Activated CD8-positive, alpha-beta T cell treated with anti-CD3 and anti-CD28 coated beads, Interleukin-2, amount 10 ng/mL, durations not matched to agents 7 days and 5 days (primary cell): ENCODE measurements around the gene PQBP1. TPM values are rescaled to one million over a fixed set of nuclear protein-coding genes. Genes with fewer than 3 reads are reported as not detected.

Experiments
- ATAC-seq: fragments of 150-1000 bp; cut with Tn5 transposase; one replicate; pipeline ENCODE4 v1.10.0; 2021; ENCODE audit warnings: moderate library complexity
- CTCF ChIA-PET: fragments of 350-600 bp; sonication (Branson Sonifier 250); formaldehyde crosslinking; loops from one replicate; lab custom pipeline; 2021; ENCODE audit warnings: antibody characterized with exemption; lab: Charles Lee
- POLR2A ChIA-PET: fragments of 350-600 bp; sonication (Branson Sonifier 250); formaldehyde crosslinking; loops from one replicate; lab custom pipeline; 2021; ENCODE audit warnings: antibody characterized with exemption; lab: Charles Lee
- DNase-seq: peaks from one replicate; pipeline ENCODE4 v3.0.0-alpha.2; 2020
- H3K27ac Mint-ChIP-seq: one replicate; pipeline ENCODE4 v1.8.0; 2021; ENCODE audit warnings: mild to moderate bottlenecking, mixed read lengths
- H3K27me3 Mint-ChIP-seq: one replicate; pipeline ENCODE4 v1.8.0; 2021; ENCODE audit warnings: low read depth, mixed read lengths
- H3K36me3 Mint-ChIP-seq: one replicate; pipeline ENCODE4 v1.8.0; 2021; ENCODE audit warnings: low read depth, mixed read lengths
- H3K4me1 Mint-ChIP-seq: one replicate; pipeline ENCODE4 v1.8.0; 2021; ENCODE audit warnings: low read depth, mixed read lengths
- H3K4me3 Mint-ChIP-seq: one replicate; pipeline ENCODE4 v1.8.0; 2021; ENCODE audit warnings: mild to moderate bottlenecking, mixed read lengths
- H3K9me3 Mint-ChIP-seq: one replicate; pipeline ENCODE4 v1.8.0; 2022; ENCODE audit warnings: mixed read lengths; ENCODE audit not compliant: insufficient read depth
- total RNA-seq, 2 experiments: library from RNA; stranded (reverse); gene quantifications; one replicate each; pipeline ENCODE4 v1.2.3, GENCODE V29; 2021

Gene PQBP1
- total RNA-seq, 2 experiments from 2014 or later = 63.9 to 70.8 TPM

DNA sequence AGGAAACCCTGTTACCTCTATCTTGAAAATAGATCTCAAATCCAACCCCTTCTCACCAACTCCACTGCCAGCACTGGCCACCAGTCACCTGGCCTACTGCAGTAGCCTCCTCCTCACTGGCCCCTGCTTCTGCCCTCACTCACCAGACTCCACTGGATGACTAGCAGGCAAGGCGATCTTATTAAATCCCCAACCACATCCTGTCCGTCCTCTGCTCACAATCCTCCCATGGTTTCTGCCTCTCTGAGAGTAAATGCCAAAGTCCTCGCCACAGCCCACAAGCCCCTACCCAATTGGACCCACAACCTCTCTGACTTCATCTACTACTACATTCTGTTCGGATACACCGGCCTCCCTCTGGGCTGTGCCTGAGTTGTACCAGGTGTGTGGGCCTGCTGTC is 26.5 kb downstream of the PQBP1 start:
- DNase-seq (no peak), ATAC-seq (no peak)
- H3K27ac Mint-ChIP-seq = peak overlapping the region; percentile 64

GRCh38 chrX:48927123-48927522 is 29.4 kb downstream of the PQBP1 start:
- Mint-ChIP-seq H3K36me3 (peaks cover 31% of the 10 kb centered on the region), H3K27ac (no peak overlapping the region), H3K27me3 (no peaks in the 10 kb centered on the region), H3K4me3 (no peak overlapping the region), H3K9me3 (no peaks in the 10 kb centered on the region), H3K4me1 (peaks cover 15% of the 10 kb centered on the region)
- ATAC-seq (no peak), DNase-seq (no peak)
- ChIA-PET POLR2A (interaction anchor here (1.5 kb wide), 1 partner anchor 9 kb away, joined by 6 read pairs; no protein-coding TSS in a partner anchor), CTCF (interaction anchor here (1.1 to 1.2 kb wide), 3 partner anchors 11 to 279 kb away, joined by 3 to 4 read pairs (median 3); no protein-coding TSS in a partner anchor)

More for the DNA sequence above, 26.5 kb downstream of the PQBP1 start:
- ChIA-PET CTCF (interaction anchor here (1.8 kb wide), 1 partner anchor 15 kb away, joined by 4 read pairs; no protein-coding TSS in a partner anchor), POLR2A (interaction anchor here (0.9 to 1.3 kb wide), 2 partner anchors 13 to 16 kb away, joined by 3 to 7 read pairs; no protein-coding TSS in a partner anchor)
- H3K36me3 Mint-ChIP-seq = peaks cover 29% of the 10 kb centered on the region
- no peaks in the 10 kb centered on the region for H3K27me3 Mint-ChIP-seq
- peaks cover 38% of the 10 kb centered on the region for H3K4me1 Mint-ChIP-seq
- H3K4me3 Mint-ChIP-seq = no peak overlapping the region
- no peaks in the 10 kb centered on the region for H3K9me3 Mint-ChIP-seq

- ChIA-PET POLR2A (interaction anchor here (1.5 kb wide), 1 partner anchor 9 kb away, joined by 6 read pairs; no protein-coding TSS in a partner anchor), CTCF (interaction anchor here (1.1 to 1.2 kb wide), 2 partner anchors 18 to 279 kb away, joined by 3 read pairs; no protein-coding TSS in a partner anchor)
- H3K27me3 Mint-ChIP-seq = no peaks in the 10 kb centered on the region
- H3K36me3 Mint-ChIP-seq = peaks cover 30% of the 10 kb centered on the region
- DNase-seq (no peak), ATAC-seq (no peak)
- H3K9me3 Mint-ChIP-seq = no peaks in the 10 kb centered on the region
- H3K27ac Mint-ChIP-seq = no peak overlapping the region
- H3K4me1 Mint-ChIP-seq = peaks cover 15% of the 10 kb centered on the region
- no peak overlapping the region for H3K4me3 Mint-ChIP-seq
Observed at GRCh38 chrX:48927736-48928382, 30.1 kb downstream of the PQBP1 start.

- H3K36me3 Mint-ChIP-seq = peaks cover 48% of the 10 kb centered on the region
- ATAC-seq (no peak), DNase-seq (no peak)
- no peaks in the 10 kb centered on the region for H3K9me3 Mint-ChIP-seq
- POLR2A ChIA-PET = interaction anchor here (2.2 kb wide), 1 partner anchor 14 kb away, joined by 5 read pairs; no protein-coding TSS in a partner anchor
- H3K27ac Mint-ChIP-seq = peak overlapping the region; percentile 16
- peaks cover 48% of the 10 kb centered on the region for H3K4me1 Mint-ChIP-seq
- H3K27me3 Mint-ChIP-seq = no peaks in the 10 kb centered on the region
- CTCF ChIA-PET = no interaction called here
- H3K4me3 Mint-ChIP-seq = no peak overlapping the region
Observed at GRCh38 chrX:48933757-48934156, 36.0 kb downstream of the PQBP1 start.

GRCh38 chrX:48934581-48935300 is 37.0 kb downstream of the PQBP1 start:
- POLR2A ChIA-PET = interaction anchor here (2.2 kb wide), 1 partner anchor 15 kb away, joined by 5 read pairs; no protein-coding TSS in a partner anchor
- H3K4me1 Mint-ChIP-seq = peaks cover 58% of the 10 kb centered on the region

DNA sequence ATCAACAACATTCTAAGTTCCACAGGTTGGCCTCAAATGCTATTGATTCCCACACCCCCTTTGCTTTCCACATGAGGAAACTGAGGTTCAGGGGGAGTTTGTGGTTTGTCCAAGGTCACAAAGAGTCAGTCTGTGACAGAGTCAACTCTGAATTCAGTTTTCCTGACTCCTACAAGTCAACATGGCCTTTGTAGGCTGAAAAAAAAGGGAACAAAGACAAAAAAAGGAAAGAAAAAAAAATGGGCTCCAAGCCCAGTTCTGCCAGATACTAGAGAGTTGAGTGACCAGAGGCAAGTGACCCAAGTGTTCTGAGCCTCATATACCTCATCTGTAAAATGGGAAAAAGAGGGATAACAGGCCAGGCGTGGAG is 37.6 kb downstream of the PQBP1 start:
- no peaks in the 10 kb centered on the region for H3K9me3 Mint-ChIP-seq

More at GRCh38 chrX:48934581-48935300, 37.0 kb downstream of the PQBP1 start:
- Mint-ChIP-seq H3K27me3 (no peaks in the 10 kb centered on the region), H3K27ac (no peak overlapping the region), H3K36me3 (peaks cover 48% of the 10 kb centered on the region), H3K9me3 (no peaks in the 10 kb centered on the region), H3K4me3 (no peak overlapping the region)
- CTCF ChIA-PET = no interaction called here
- ATAC-seq (no peak), DNase-seq (no peak)

DNA sequence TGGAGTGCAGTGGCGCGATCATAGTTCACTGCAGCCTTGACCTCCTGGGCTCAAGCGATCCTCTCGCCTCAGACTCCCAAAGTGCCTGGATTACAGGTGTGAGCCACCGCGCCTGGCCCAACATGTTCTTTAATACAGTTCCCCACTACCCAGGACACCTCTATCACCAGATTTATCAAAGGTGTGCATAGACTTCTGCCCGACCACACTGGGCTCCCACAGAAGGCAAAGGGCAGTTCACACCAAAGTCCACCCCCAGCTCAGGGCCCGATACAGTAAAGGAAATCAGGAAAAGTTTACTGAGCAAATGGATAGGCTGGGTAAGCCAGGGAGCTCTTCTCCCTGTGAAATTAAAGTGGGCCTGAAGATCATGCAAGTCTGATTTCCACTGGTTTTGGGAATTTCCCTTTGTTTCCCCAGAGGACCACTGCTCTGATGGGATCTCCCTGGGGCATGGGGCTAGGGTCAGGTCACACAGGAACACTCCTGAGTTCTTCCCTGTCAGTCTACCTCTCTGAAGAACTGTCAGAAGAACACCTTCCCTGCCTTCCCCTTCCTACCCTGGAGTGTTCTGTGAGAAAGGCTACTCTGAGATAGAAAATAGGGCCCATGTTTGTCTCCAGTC is 38.8 kb downstream of the PQBP1 start:
- Mint-ChIP-seq H3K4me1 (peaks cover 74% of the 10 kb centered on the region), H3K27ac (peak overlapping the region; percentile 88), H3K36me3 (peaks cover 50% of the 10 kb centered on the region), H3K27me3 (no peaks in the 10 kb centered on the region), H3K4me3 (no peak overlapping the region), H3K9me3 (no peaks in the 10 kb centered on the region)
- DNase-seq = no peak
- CTCF ChIA-PET = interaction anchor here (0.8 to 3.0 kb wide), 8 partner anchors 10 to 288 kb away, joined by 3 to 23 read pairs (median 4); partner anchors contain the start of gene HDAC6
- ATAC-seq = no peak
- POLR2A ChIA-PET = interaction anchor here (0.6 to 7.2 kb wide), 11 partner anchors 9 to 1100 kb away, joined by 3 to 126 read pairs (median 3); partner anchors contain the start of genes GRIPAP1, PIM2, PQBP1 and SLC35A2

More for the DNA sequence above, 37.6 kb downstream of the PQBP1 start:
- peaks cover 48% of the 10 kb centered on the region for H3K36me3 Mint-ChIP-seq
- peaks cover 63% of the 10 kb centered on the region for H3K4me1 Mint-ChIP-seq
- CTCF ChIA-PET = no interaction called here
- ATAC-seq (no peak), DNase-seq (no peak)
- no peak overlapping the region for H3K27ac Mint-ChIP-seq
- POLR2A ChIA-PET = no interaction called here
- H3K4me3 Mint-ChIP-seq = no peak overlapping the region
- no peaks in the 10 kb centered on the region for H3K27me3 Mint-ChIP-seq

GRCh38 chrX:48937054-48937907 is 39.6 kb downstream of the PQBP1 start:
- CTCF ChIA-PET = interaction anchor here (0.9 to 3.0 kb wide), 10 partner anchors 9 to 289 kb away, joined by 3 to 23 read pairs (median 4); partner anchors contain the start of genes HDAC6 and SLC35A2
- H3K4me3 Mint-ChIP-seq = peak overlapping the region; percentile 75
- H3K36me3 Mint-ChIP-seq = peaks cover 56% of the 10 kb centered on the region
- peaks cover 81% of the 10 kb centered on the region for H3K4me1 Mint-ChIP-seq
- H3K27ac Mint-ChIP-seq = peak overlapping the region; percentile 88
- H3K9me3 Mint-ChIP-seq = no peaks in the 10 kb centered on the region
- DNase-seq = peak; percentile 93
- POLR2A ChIA-PET = interaction anchor here (0.6 to 7.2 kb wide), 10 partner anchors 10 to 260 kb away, joined by 3 to 126 read pairs (median 6); partner anchors contain the start of genes GRIPAP1, PIM2, PQBP1 and SLC35A2
- H3K27me3 Mint-ChIP-seq = no peaks in the 10 kb centered on the region
- peak; percentile 78 for ATAC-seq

GRCh38 chrX:48938721-48939425 is 41.1 kb downstream of the PQBP1 start:
- ATAC-seq (peak; percentile 20), DNase-seq (peak; percentile 71)
- Mint-ChIP-seq H3K9me3 (no peaks in the 10 kb centered on the region), H3K36me3 (peaks cover 57% of the 10 kb centered on the region), H3K4me1 (peaks cover 92% of the 10 kb centered on the region), H3K27me3 (no peaks in the 10 kb centered on the region), H3K4me3 (peak overlapping the region; percentile 75), H3K27ac (peak overlapping the region; percentile 88)
- ChIA-PET CTCF (interaction anchor here (0.7 to 3.0 kb wide), 7 partner anchors 8 to 255 kb away, joined by 3 to 23 read pairs (median 4); partner anchors contain the start of gene SLC35A2), POLR2A (interaction anchor here (0.8 to 7.2 kb wide), 7 partner anchors 19 to 334 kb away, joined by 3 to 126 read pairs (median 4); partner anchors contain the start of genes OTUD5, PIM2, PQBP1 and SLC35A2)
